Inflammatory macrophage treated with lipopolysaccharide for 4 hours (primary cell): ENCODE results near the gene NDOR1.

Experiments
- DNase-seq: peaks from one replicate; pipeline ENCODE4 v3.0.0-alpha.2; 2020

NDOR1 gene

DNA sequence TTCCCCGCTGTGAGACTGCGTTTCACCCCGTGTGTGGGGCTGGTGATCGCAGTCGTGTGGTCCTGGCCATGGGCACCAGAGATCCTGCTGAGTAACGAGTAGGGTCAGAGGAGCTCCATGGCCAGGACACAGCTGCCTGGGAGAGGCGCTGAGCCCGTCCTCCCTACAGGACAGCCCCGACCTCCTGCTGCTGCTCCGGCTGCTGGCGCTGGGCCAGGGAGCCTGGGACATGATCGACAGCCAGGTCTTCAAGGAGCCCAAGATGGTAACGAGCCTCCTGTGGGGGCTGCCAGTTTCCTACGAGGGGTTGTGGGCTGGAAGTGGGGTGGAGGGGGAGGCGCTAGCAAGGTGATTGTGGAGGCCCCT is 60.6 kb downstream of the NDOR1 start:
- no peak for DNase-seq
